ENCODE results near the gene HSPA1L. TPM values are rescaled to one million over a fixed set of nuclear protein-coding genes. Genes with fewer than 3 reads are reported as not detected.

Gene HSPA1L
- total and polyA plus RNA-seq, 2 experiments from 2014 or later, result 0.44 to 0.83 TPM

- no peak overlapping the region for H3K27ac ChIP-seq (ENCODE audit: low read depth)
- Mint-ChIP-seq H3K4me3 (no peak overlapping the region), H3K27ac (no peak overlapping the region), H3K27me3 (ENCODE audit: insufficient read depth, low read depth, poor library complexity) (peaks cover 18% of the 10 kb centered on the region), H3K4me1 (peaks cover 8% of the 10 kb centered on the region), H3K36me3 (ENCODE audit: low read depth) (peaks cover 25% of the 10 kb centered on the region), H3K9me3 (peaks cover 9% of the 10 kb centered on the region)
- no peak for TF ChIP-seq ZNF331 (CRISPR knock-in tag; IDR thresholded peaks at IDR 0.05; ENCODE audit: low read depth)
- no peak for TF ChIP-seq EZH2phosphoT487 (IDR thresholded peaks at IDR 0.05; ENCODE audit: unreplicated experiment)
- TF ChIP-seq REST (IDR thresholded peaks at IDR 0.05; ENCODE audit: unreplicated experiment), result no peak
- TF ChIP-seq CTCF (conservative IDR thresholded peaks at IDR 0.05; ENCODE audit: low read depth in 2 of 2), result no peak
- no peak for TF ChIP-seq ZNF114 (CRISPR knock-in tag; IDR thresholded peaks at IDR 0.05)
- TF ChIP-seq, protein P1, sequence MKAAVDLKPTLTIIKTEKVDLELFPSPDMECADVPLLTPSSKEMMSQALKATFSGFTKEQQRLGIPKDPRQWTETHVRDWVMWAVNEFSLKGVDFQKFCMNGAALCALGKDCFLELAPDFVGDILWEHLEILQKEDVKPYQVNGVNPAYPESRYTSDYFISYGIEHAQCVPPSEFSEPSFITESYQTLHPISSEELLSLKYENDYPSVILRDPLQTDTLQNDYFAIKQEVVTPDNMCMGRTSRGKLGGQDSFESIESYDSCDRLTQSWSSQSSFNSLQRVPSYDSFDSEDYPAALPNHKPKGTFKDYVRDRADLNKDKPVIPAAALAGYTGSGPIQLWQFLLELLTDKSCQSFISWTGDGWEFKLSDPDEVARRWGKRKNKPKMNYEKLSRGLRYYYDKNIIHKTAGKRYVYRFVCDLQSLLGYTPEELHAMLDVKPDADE (IDR thresholded peaks at IDR 0.05), result no peak
- TF ChIP-seq NANOG (IDR thresholded peaks at IDR 0.05; ENCODE audit: borderline replicate concordance), result no peak
- TF ChIP-seq POLR2AphosphoS5 (IDR thresholded peaks at IDR 0.05; ENCODE audit: low read depth), result no peak
- TF ChIP-seq, protein P2, sequence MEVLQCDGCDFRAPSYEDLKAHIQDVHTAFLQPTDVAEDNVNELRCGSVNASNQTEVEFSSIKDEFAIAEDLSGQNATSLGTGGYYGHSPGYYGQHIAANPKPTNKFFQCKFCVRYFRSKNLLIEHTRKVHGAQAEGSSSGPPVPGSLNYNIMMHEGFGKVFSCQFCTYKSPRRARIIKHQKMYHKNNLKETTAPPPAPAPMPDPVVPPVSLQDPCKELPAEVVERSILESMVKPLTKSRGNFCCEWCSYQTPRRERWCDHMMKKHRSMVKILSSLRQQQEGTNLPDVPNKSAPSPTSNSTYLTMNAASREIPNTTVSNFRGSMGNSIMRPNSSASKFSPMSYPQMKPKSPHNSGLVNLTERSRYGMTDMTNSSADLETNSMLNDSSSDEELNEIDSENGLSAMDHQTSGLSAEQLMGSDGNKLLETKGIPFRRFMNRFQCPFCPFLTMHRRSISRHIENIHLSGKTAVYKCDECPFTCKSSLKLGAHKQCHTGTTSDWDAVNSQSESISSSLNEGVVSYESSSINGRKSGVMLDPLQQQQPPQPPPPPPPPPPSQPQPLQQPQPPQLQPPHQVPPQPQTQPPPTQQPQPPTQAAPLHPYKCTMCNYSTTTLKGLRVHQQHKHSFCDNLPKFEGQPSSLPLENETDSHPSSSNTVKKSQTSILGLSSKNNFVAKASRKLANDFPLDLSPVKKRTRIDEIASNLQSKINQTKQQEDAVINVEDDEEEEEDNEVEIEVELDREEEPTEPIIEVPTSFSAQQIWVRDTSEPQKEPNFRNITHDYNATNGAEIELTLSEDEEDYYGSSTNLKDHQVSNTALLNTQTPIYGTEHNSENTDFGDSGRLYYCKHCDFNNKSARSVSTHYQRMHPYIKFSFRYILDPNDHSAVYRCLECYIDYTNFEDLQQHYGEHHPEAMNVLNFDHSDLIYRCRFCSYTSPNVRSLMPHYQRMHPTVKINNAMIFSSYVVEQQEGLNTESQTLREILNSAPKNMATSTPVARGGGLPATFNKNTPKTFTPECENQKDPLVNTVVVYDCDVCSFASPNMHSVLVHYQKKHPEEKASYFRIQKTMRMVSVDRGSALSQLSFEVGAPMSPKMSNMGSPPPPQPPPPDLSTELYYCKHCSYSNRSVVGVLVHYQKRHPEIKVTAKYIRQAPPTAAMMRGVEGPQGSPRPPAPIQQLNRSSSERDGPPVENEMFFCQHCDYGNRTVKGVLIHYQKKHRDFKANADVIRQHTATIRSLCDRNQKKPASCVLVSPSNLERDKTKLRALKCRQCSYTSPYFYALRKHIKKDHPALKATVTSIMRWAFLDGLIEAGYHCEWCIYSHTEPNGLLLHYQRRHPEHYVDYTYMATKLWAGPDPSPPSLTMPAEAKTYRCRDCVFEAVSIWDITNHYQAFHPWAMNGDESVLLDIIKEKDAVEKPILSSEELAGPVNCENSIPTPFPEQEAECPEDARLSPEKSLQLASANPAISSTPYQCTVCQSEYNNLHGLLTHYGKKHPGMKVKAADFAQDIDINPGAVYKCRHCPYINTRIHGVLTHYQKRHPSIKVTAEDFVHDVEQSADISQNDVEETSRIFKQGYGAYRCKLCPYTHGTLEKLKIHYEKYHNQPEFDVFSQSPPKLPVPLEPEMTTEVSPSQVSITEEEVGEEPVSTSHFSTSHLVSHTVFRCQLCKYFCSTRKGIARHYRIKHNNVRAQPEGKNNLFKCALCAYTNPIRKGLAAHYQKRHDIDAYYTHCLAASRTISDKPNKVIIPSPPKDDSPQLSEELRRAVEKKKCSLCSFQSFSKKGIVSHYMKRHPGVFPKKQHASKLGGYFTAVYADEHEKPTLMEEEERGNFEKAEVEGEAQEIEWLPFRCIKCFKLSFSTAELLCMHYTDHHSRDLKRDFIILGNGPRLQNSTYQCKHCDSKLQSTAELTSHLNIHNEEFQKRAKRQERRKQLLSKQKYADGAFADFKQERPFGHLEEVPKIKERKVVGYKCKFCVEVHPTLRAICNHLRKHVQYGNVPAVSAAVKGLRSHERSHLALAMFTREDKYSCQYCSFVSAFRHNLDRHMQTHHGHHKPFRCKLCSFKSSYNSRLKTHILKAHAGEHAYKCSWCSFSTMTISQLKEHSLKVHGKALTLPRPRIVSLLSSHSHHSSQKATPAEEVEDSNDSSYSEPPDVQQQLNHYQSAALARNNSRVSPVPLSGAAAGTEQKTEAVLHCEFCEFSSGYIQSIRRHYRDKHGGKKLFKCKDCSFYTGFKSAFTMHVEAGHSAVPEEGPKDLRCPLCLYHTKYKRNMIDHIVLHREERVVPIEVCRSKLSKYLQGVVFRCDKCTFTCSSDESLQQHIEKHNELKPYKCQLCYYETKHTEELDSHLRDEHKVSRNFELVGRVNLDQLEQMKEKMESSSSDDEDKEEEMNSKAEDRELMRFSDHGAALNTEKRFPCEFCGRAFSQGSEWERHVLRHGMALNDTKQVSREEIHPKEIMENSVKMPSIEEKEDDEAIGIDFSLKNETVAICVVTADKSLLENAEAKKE (CRISPR knock-in tag; IDR thresholded peaks at IDR 0.05), result no peak
- no peak for TF ChIP-seq JUNB (IDR thresholded peaks at IDR 0.05; ENCODE audit: unreplicated experiment)
- no peak for TF ChIP-seq EZH2 (IDR thresholded peaks at IDR 0.05; ENCODE audit: low read depth, unreplicated experiment)
- no peak for TF ChIP-seq STAT1 (IDR thresholded peaks at IDR 0.05; ENCODE audit: unreplicated experiment)
- H2AFZ ChIP-seq, result no peak overlapping the region
- H3K4me2 ChIP-seq, result no peak overlapping the region
- DNase-seq (ENCODE audit: low spot score) (no peak), ATAC-seq (no peak)
- H3K79me2 ChIP-seq (replicated peaks; ENCODE audit: insufficient read depth), result peaks cover 8% of the 10 kb centered on the region; the same call in 1 of the 2 replicates
- H3K4me3 ChIP-seq, result no peak overlapping the region
- peaks cover 12% of the 10 kb centered on the region; the same call in 1 of the 2 replicates for H3F3A ChIP-seq (replicated peaks; ENCODE audit: low read depth)
- H3K4me1 ChIP-seq (ENCODE audit: insufficient read depth), result peaks cover 12% of the 10 kb centered on the region; the same call in 1 of the 2 replicates
- peaks cover 3% of the 10 kb centered on the region; the same call in 1 of the 2 replicates for H4K20me1 ChIP-seq (replicated peaks; ENCODE audit: insufficient read depth)
- H3K27me3 ChIP-seq (ENCODE audit: insufficient read depth), result no peaks in the 10 kb centered on the region
- H3K36me3 ChIP-seq (ENCODE audit: insufficient read depth), result no peaks in the 10 kb centered on the region
- no peaks in the 10 kb centered on the region for H3K9me2 ChIP-seq (ENCODE audit: insufficient read depth)
Observed at GRCh38 chr6:31860349-31860748, 45.3 kb upstream of the HSPA1L start.

Measured in GM23338 (cell line).